ENCODE results near the gene COMMD9.

COMMD9 gene

DNA sequence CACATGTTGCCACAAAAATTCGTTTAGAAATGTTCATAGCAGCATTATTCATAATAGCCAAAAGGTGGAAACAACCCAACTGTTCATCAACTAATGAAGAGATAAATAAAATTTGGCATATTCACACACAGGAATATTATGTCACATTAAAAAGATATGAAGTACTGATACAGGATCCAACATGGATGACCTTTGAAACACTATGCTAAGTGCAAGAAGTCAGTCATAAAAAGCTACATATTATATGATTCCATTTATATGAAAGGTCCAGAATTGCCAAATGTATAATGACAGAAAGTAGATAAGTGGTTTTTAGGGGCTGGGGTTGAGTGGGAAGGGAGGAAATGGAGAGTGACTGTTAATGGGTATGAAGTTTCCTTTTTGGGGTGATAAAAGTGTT lies 15.8 kb upstream of the COMMD9 start:
- Histone ChIP-seq H3K9ac (ENCODE audit: low read length) (no peak overlapping the region), H3K4me3 (ENCODE audit: low read depth, low read length, poor library complexity, severe bottlenecking) (no peak overlapping the region), H4K20me1 (ENCODE audit: insufficient read depth, low read length) (no peaks in the 10 kb centered on the region), H3K36me3 (ENCODE audit: insufficient read depth, low read length) (no peaks in the 10 kb centered on the region), H3F3A (ENCODE audit: insufficient read depth, low read length) (no peaks in the 10 kb centered on the region), H3K4me2 (ENCODE audit: low read length) (no peak overlapping the region), H3K27ac (ENCODE audit: low read depth, low read length, poor library complexity, severe bottlenecking) (no peak overlapping the region), H3K9me3 (ENCODE audit: low read length) (no peaks in the 10 kb centered on the region), H2AFZ (ENCODE audit: low read length) (no peak overlapping the region), H3K4me1 (ENCODE audit: insufficient read depth, low read length, severe bottlenecking) (no peaks in the 10 kb centered on the region), H3K79me2 (ENCODE audit: insufficient read depth, low read length) (no peaks in the 10 kb centered on the region), H3K9me2 (ENCODE audit: low read depth, low read length) (no peaks in the 10 kb centered on the region), H3K27me3 (ENCODE audit: insufficient read depth, low read length) (no peaks in the 10 kb centered on the region)
- TF ChIP-seq, protein P1, sequence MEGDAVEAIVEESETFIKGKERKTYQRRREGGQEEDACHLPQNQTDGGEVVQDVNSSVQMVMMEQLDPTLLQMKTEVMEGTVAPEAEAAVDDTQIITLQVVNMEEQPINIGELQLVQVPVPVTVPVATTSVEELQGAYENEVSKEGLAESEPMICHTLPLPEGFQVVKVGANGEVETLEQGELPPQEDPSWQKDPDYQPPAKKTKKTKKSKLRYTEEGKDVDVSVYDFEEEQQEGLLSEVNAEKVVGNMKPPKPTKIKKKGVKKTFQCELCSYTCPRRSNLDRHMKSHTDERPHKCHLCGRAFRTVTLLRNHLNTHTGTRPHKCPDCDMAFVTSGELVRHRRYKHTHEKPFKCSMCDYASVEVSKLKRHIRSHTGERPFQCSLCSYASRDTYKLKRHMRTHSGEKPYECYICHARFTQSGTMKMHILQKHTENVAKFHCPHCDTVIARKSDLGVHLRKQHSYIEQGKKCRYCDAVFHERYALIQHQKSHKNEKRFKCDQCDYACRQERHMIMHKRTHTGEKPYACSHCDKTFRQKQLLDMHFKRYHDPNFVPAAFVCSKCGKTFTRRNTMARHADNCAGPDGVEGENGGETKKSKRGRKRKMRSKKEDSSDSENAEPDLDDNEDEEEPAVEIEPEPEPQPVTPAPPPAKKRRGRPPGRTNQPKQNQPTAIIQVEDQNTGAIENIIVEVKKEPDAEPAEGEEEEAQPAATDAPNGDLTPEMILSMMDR (IDR thresholded peaks at IDR 0.05; ENCODE audit: low read length): no peak
- TF ChIP-seq EZH2 (IDR thresholded peaks at IDR 0.05; ENCODE audit: borderline replicate concordance, low read length): no peak

DNA sequence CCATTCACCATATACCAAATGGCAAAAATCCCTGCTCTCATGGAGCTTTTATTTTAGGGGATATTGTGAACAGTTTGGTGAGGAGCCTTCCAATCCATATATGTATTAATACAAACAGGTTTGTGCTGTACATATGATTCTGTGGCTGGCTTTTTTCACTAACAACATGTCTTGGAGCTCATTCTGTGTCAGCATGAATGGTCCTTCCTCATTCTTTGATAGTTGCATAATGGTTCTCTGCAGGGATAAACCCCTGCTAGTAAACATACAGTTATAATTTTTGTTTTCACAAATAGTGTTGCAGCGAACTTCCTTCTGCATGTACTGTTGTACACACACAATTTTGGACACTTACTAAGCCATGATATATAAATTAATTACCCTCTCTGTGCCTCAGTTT lies 15.1 kb upstream of the COMMD9 start:
- Histone ChIP-seq H4K20me1 (ENCODE audit: insufficient read depth, low read length) (no peaks in the 10 kb centered on the region), H3K9ac (ENCODE audit: low read length) (no peak overlapping the region), H3K27ac (ENCODE audit: low read depth, low read length, poor library complexity, severe bottlenecking) (no peak overlapping the region), H3K79me2 (ENCODE audit: insufficient read depth, low read length) (no peaks in the 10 kb centered on the region), H2AFZ (ENCODE audit: low read length) (no peak overlapping the region), H3K4me3 (ENCODE audit: low read depth, low read length, poor library complexity, severe bottlenecking) (no peak overlapping the region), H3K27me3 (ENCODE audit: insufficient read depth, low read length) (no peaks in the 10 kb centered on the region), H3K9me2 (ENCODE audit: low read depth, low read length) (no peaks in the 10 kb centered on the region), H3K4me2 (ENCODE audit: low read length) (no peak overlapping the region), H3F3A (ENCODE audit: insufficient read depth, low read length) (no peaks in the 10 kb centered on the region), H3K4me1 (ENCODE audit: insufficient read depth, low read length, severe bottlenecking) (no peaks in the 10 kb centered on the region), H3K36me3 (ENCODE audit: insufficient read depth, low read length) (no peaks in the 10 kb centered on the region), H3K9me3 (ENCODE audit: low read length) (no peaks in the 10 kb centered on the region)
- no peak for TF ChIP-seq EZH2 (IDR thresholded peaks at IDR 0.05; ENCODE audit: borderline replicate concordance, low read length)
- TF ChIP-seq, protein P1 (IDR thresholded peaks at IDR 0.05; ENCODE audit: low read length): no peak

- H3K27me3 ChIP-seq (ENCODE audit: insufficient read depth, low read length): no peaks in the 10 kb centered on the region
- no peaks in the 10 kb centered on the region for H3K4me1 ChIP-seq (ENCODE audit: insufficient read depth, low read length, severe bottlenecking)
- H3K9me2 ChIP-seq (ENCODE audit: low read depth, low read length): no peaks in the 10 kb centered on the region
- no peak overlapping the region for H3K4me3 ChIP-seq (ENCODE audit: low read depth, low read length, poor library complexity, severe bottlenecking)
- no peak overlapping the region for H3K4me2 ChIP-seq (ENCODE audit: low read length)
- no peaks in the 10 kb centered on the region for H4K20me1 ChIP-seq (ENCODE audit: insufficient read depth, low read length)
- no peak overlapping the region for H2AFZ ChIP-seq (ENCODE audit: low read length)
- no peaks in the 10 kb centered on the region for H3K36me3 ChIP-seq (ENCODE audit: insufficient read depth, low read length)
- no peaks in the 10 kb centered on the region for H3K9me3 ChIP-seq (ENCODE audit: low read length)
- H3K27ac ChIP-seq (ENCODE audit: low read depth, low read length, poor library complexity, severe bottlenecking): no peak overlapping the region
- no peaks in the 10 kb centered on the region for H3F3A ChIP-seq (ENCODE audit: insufficient read depth, low read length)
- no peaks in the 10 kb centered on the region for H3K79me2 ChIP-seq (ENCODE audit: insufficient read depth, low read length)
- H3K9ac ChIP-seq (ENCODE audit: low read length): no peak overlapping the region
- TF ChIP-seq, protein P1 (IDR thresholded peaks at IDR 0.05; ENCODE audit: low read length): no peak
- TF ChIP-seq EZH2 (IDR thresholded peaks at IDR 0.05; ENCODE audit: borderline replicate concordance, low read length): no peak
Measured at GRCh38 chr11:36300650-36301049, 11.4 kb upstream of the COMMD9 start.

All from OCI-LY1 (cell line).